HepG2 (cell line): Measurements from ENCODE around the gene FAT1. TPM values are rescaled to one million over a fixed set of nuclear protein-coding genes. Genes with fewer than 3 reads are reported as not detected.
A peak's percentile ranks its signal among the peaks of the same experiment; 100 is the strongest.

ENCODE experiments used
- ATAC-seq: fragments of 200-7000 bp; cut with Tn5 transposase; 3 replicates; pipeline ENCODE4 v1.9.1; 2020; ENCODE audit warnings: mild to moderate bottlenecking, moderate library complexity
- BruUV-seq: library from RNA; stranded (reverse); fragments of 400-500 nt; replicated peaks from 2 replicates; lab custom pipeline; 2021; lab: Mats Ljungman, UMichigan
- CTCF ChIA-PET: fragments of 300-600 bp; formaldehyde crosslinking; extraction: SDS; loops from one replicate; lab custom pipeline; 2021; ENCODE audit warnings: low total read pairs, inconsistent platforms, low intra/inter-chr PET ratio; lab: Yijun Ruan, JAX
- POLR2A ChIA-PET: fragments of 350-600 bp; sonication (Branson Sonifier 250); formaldehyde crosslinking; loops from one replicate; lab custom pipeline; 2020; ENCODE audit warnings: antibody characterized with exemption, inconsistent platforms; lab: Yijun Ruan, JAX
- DNase-seq: peaks from one replicate; pipeline ENCODE4 v3.0.0-alpha.2; 2015; ENCODE audit warnings: low spot score
- FAIRE-seq: peaks from 3 replicates; lab custom pipeline; 2011; peaks lifted over from hg19 to GRCh38; lab: Jason Lieb, UNC
- H2AFZ ChIP-seq: one replicate; pipeline ENCODE4 v1.6.1; 2011; ENCODE audit warnings: low read length, inconsistent platforms
- H3K27ac ChIP-seq: fragments of 300-600 bp; 3 replicates; pipeline ENCODE4 v1.8.0; 2011; ENCODE audit warnings: mixed run types, mild to moderate bottlenecking, mixed read lengths, low read length, inconsistent platforms; ENCODE audit not compliant: insufficient read depth; ENCODE audit errors: extremely low read length
- H3K27me3 ChIP-seq, 2 experiments: fragments of 200-600 bp in 1 of 2; 2 replicates in 1 of 2; 3 replicates in 1 of 2; pipeline versions ENCODE4 v1.6.0 to v1.8.0; 2011; ENCODE audit warnings: low read length in 2 of 2, mild to moderate bottlenecking in 2 of 2, moderate library complexity in 2 of 2, inconsistent platforms in 1 of 2; ENCODE audit not compliant: insufficient read depth in 2 of 2, control insufficient read depth in 1 of 2
- H3K36me3 ChIP-seq, 2 experiments: fragments of 200-600 bp in 1 of 2; replicated peaks in 1 of 2; 2 replicates in 1 of 2; 3 replicates in 1 of 2; pipeline versions ENCODE4 v1.5.1 to v1.8.0; 2011; ENCODE audit warnings: low read length in 2 of 2, inconsistent platforms in 1 of 2; ENCODE audit not compliant: insufficient read depth in 2 of 2, control insufficient read depth in 1 of 2
- H3K4me1 ChIP-seq: 2 replicates; pipeline ENCODE4 v1.5.1; 2012; ENCODE audit warnings: low read length, inconsistent platforms; ENCODE audit not compliant: insufficient read depth
- H3K4me2 ChIP-seq: 2 replicates; pipeline ENCODE4 v1.6.0; 2011; ENCODE audit warnings: low read depth, low read length, inconsistent platforms
- H3K4me3 ChIP-seq, 3 experiments: fragments of 200-600 bp in 1 of 3; sonication (generic), shearing (Covaris generic) in 1 of 3; replicated peaks in 1 of 3; 2 replicates each; pipeline ENCODE4 v1.5.1; 2011 to 2016; ENCODE audit warnings: low read length in 3 of 3, inconsistent platforms in 2 of 3, low read depth in 2 of 3, mild to moderate bottlenecking in 2 of 3, control low read depth in 1 of 3, mixed read lengths in 1 of 3; ENCODE audit not compliant: insufficient read depth in 1 of 3
- H3K79me2 ChIP-seq: one replicate; pipeline ENCODE4 v1.6.1; 2011; ENCODE audit warnings: low read length, inconsistent platforms; ENCODE audit not compliant: insufficient read depth
- H3K9ac ChIP-seq: 2 replicates; pipeline ENCODE4 v1.6.0; 2011; ENCODE audit warnings: mild to moderate bottlenecking, low read depth, low read length, inconsistent platforms; ENCODE audit not compliant: insufficient read depth
- H3K9me3 ChIP-seq: 2 replicates; pipeline ENCODE4 v1.5.1; 2012; ENCODE audit warnings: mild to moderate bottlenecking, low read length
- H4K20me1 ChIP-seq: 2 replicates; pipeline ENCODE4 v1.6.0; 2011; ENCODE audit warnings: inconsistent platforms, mild to moderate bottlenecking, low read length, moderate library complexity; ENCODE audit not compliant: insufficient read depth
- EZH2 ChIP-seq: conservative IDR thresholded peaks from 2 replicates; pipeline ENCODE4 v1.6.1; 2012; ENCODE audit warnings: mild to moderate bottlenecking, low read depth, low read length, moderate library complexity
- HDAC6 ChIP-seq: fragments of 200-600 bp; sonication (generic); IDR thresholded peaks from 2 replicates; pipeline ENCODE4 v1.7.0; 2017; ENCODE audit warnings: mild to moderate bottlenecking, antibody characterized with exemption, low read length, low read depth
- KDM5A ChIP-seq: fragments of 200-600 bp; sonication (generic); IDR thresholded peaks from 2 replicates; pipeline ENCODE4 v1.7.0; 2018; ENCODE audit warnings: antibody characterized with exemption, mild to moderate bottlenecking, low read length, borderline replicate concordance
- POLR2A ChIP-seq, 2 experiments: IDR thresholded peaks; 2 replicates each; pipeline ENCODE4 v1.6.1; 2011; ENCODE audit warnings: low read depth in 2 of 2, low read length in 2 of 2, mild to moderate bottlenecking in 1 of 2, moderate library complexity in 1 of 2; ENCODE audit not compliant: insufficient read depth in 1 of 2
- POLR2AphosphoS5 ChIP-seq: IDR thresholded peaks from 2 replicates; pipeline ENCODE4 v1.6.1; 2012; ENCODE audit warnings: low read depth, low read length
- SIN3B ChIP-seq: fragments of 150-350 bp; IDR thresholded peaks from 2 replicates; pipeline ENCODE4 v1.6.1; 2014; ENCODE audit warnings: low read length
- SMAD3 ChIP-seq: sonication (generic); formaldehyde crosslinking; IDR thresholded peaks from 2 replicates; pipeline ENCODE4 v1.4.0; 2020; ENCODE audit warnings: missing genetic modification reagents
- TCF7 ChIP-seq: sonication (generic); IDR thresholded peaks from 2 replicates; pipeline ENCODE4 v1.6.1; 2016; ENCODE audit warnings: antibody characterized with exemption, low read depth
- ZMYM4 ChIP-seq: sonication (generic); formaldehyde crosslinking; IDR thresholded peaks from 2 replicates; pipeline ENCODE4 v1.8.1; 2023; ENCODE audit warnings: mild to moderate bottlenecking, missing genetic modification reagents
- ZNF264 ChIP-seq: sonication (generic); formaldehyde crosslinking; IDR thresholded peaks from 2 replicates; pipeline ENCODE4 v1.4.0; 2020; ENCODE audit warnings: missing genetic modification reagents
- ZNF747 ChIP-seq: sonication (generic); formaldehyde crosslinking; IDR thresholded peaks from 2 replicates; pipeline ENCODE4 v1.8.1; 2023; ENCODE audit warnings: missing genetic modification reagents, mild to moderate bottlenecking, borderline replicate concordance
- WGBS: methylation state at CpG from one replicate; pipeline ENCODE4 v1.1.6; 2017; ENCODE audit warnings: low lambda C conversion rate; 5-methylcytosine and 5-hydroxymethylcytosine counted together
- in situ Hi-C: cut with HindIII; loops from 2 replicates; pipeline ENCODE4 v1.10.0; 2017; ENCODE audit warnings: low pct_unique_long_range_greater_than_20kb; ENCODE audit not compliant: extremely low pct_ligation_motif_present
- intact Hi-C: fragments of 100-400 bp; cut with micrococcal nuclease; formaldehyde crosslinking; loops from one replicate; pipeline ENCODE4 v1.10.0; 2022; ENCODE audit not compliant: unreplicated experiment
- polyA plus RNA-seq, 8 experiments: library from polyadenylated mRNA; depleted of rRNA in 3 of 8; stranded (reverse) in 7 of 8; unstranded in 1 of 8; fragments of >200 nt; fragmentation: Illumina TruSeq in 4 of 8; extraction: Trizol in 4 of 8; gene quantifications; 2 replicates each; pipeline versions ENCODE4 v1.2.1 to v1.2.3, GENCODE V29; 2011 to 2016; ENCODE audit warnings: low read depth in 4 of 8, missing spikeins in 1 of 8, mixed read lengths in 1 of 8; ENCODE audit not compliant: insufficient read depth in 1 of 8
- total RNA-seq, 5 experiments: library from RNA; depleted of rRNA; stranded (reverse); fragments of >200 nt; fragmentation: Illumina TruSeq; extraction: Trizol; gene quantifications; 2 replicates each; pipeline ENCODE4 v1.2.3, GENCODE V29; 2016; ENCODE audit warnings: low read depth in 1 of 5
- TF ChIP-seq, protein P1 (sequence below): sonication (generic); formaldehyde crosslinking; IDR thresholded peaks from 2 replicates; pipeline ENCODE4 v1.9.0; 2021; ENCODE audit warnings: missing genetic modification reagents, borderline replicate concordance
- TF ChIP-seq, protein P2 (sequence below): sonication (generic); formaldehyde crosslinking; IDR thresholded peaks from 2 replicates; pipeline ENCODE4 v1.5.0; 2020; ENCODE audit warnings: missing genetic modification reagents
- TF ChIP-seq, protein P3 (sequence below): sonication (generic); formaldehyde crosslinking; IDR thresholded peaks from 2 replicates; pipeline ENCODE4 v1.9.0; 2022; ENCODE audit warnings: low read depth, missing genetic modification reagents

The FAT1 gene
- total and polyA plus RNA-seq, 2 of the 13 experiments (the other 11 are each of a cell fraction or from before 2014, with no cell fraction given), result 185 to 216 TPM

DNA sequence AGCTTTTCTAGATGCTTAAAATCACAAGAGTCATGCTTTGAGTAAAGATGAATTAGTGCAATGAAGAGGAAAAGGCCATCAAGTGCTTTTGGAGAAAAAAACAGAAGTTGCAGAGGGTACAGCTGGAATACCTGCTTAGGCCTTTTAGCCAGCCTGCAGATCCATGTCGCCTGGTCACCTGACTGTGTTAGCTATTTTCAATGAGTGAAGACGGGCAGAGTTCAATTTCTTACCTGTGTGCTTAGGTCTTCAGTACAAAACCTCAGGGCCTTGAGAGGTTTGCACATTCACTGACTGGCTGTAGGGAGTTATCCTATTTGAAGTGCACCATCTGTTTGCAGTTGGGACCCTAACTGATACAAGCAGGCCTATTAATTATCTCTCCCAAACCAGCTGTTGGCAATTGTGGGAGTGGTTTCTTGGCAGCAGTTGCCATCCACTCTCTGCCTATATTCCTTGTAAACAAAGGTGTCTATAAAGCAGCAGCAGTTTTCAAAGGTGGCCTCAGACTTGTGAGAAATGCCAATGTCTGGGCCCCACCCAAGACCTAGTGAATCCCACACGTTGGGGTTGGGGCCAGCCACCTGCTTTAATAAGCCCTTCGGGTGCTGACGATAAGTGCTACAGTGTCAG, 16.3 kb upstream of the FAT1 start:
- no peaks in the 10 kb centered on the region for H3K27me3 ChIP-seq
- no peak; the same call in 1 of the 3 replicates for ATAC-seq
- BruUV-seq, result no TSS peak
- H4K20me1 ChIP-seq, result no peaks in the 10 kb centered on the region
- no peak for TF ChIP-seq POLR2A (IDR thresholded peaks at IDR 0.05; ENCODE audit: insufficient read depth in 1 of 2, low read depth in 2 of 2, low read length in 2 of 2)
- 0 out of 2 replicates have a peak, but pooled peaks have one; percentile 34 for TF ChIP-seq ZMYM4 (CRISPR knock-in tag)
- no peak overlapping the region for H2AFZ ChIP-seq
- no peak overlapping the region for H3K9ac ChIP-seq
- H3K4me2 ChIP-seq, result peak overlapping the region; percentile 31; the same call in 1 of the 2 replicates
- H3K27ac ChIP-seq, result no peak overlapping the region
- in situ Hi-C loops, result loop anchor here (25.0 kb wide), 1 partner anchor 197 kb away; no protein-coding TSS in a partner anchor
- H3K79me2 ChIP-seq, result no peaks in the 10 kb centered on the region
- no peak overlapping the region for H3K4me3 ChIP-seq
- FAIRE-seq, result no peak
- WGBS, result 59% methylated on average over 2 of the region's 5 CpGs
- POLR2A ChIA-PET, result interaction anchor here (1.4 kb wide), 1 partner anchor 16 kb away, joined by 4 read pairs; the partner anchor contains the start of gene FAT1
- DNase-seq, result no peak
- intact Hi-C loops, result no loop called here
- CTCF ChIA-PET, result no interaction called here
- H3K4me1 ChIP-seq, result peaks cover 49% of the 10 kb centered on the region
- no peaks in the 10 kb centered on the region for H3K9me3 ChIP-seq
- no peaks in the 10 kb centered on the region for H3K36me3 ChIP-seq

GRCh38 chr4:186739317-186739716, 15.7 kb upstream of the FAT1 start:
- Histone ChIP-seq H3K27ac (no peak overlapping the region), H3K79me2 (no peaks in the 10 kb centered on the region), H3K9ac (no peak overlapping the region), H3K9me3 (no peaks in the 10 kb centered on the region), H2AFZ (no peak overlapping the region), H3K4me1 (peaks cover 55% of the 10 kb centered on the region), H4K20me1 (no peaks in the 10 kb centered on the region), H3K4me2 (no peak overlapping the region), H3K27me3 (no peaks in the 10 kb centered on the region), H3K36me3 (no peaks in the 10 kb centered on the region), H3K4me3 (no peak overlapping the region)
- ATAC-seq, result no peak
- in situ Hi-C loops (loop anchor here (25.0 kb wide), 1 partner anchor 198 kb away; no protein-coding TSS in a partner anchor), intact Hi-C loops (no loop called here)
- WGBS, result 94% methylated on average over 9 of the region's 9 CpGs
- BruUV-seq, result no TSS peak
- POLR2A ChIA-PET, result interaction anchor here (1.4 kb wide), 1 partner anchor 15 kb away, joined by 4 read pairs; the partner anchor contains the start of gene FAT1
- no peak for FAIRE-seq
- CTCF ChIA-PET, result no interaction called here
- DNase-seq, result no peak
- TF ChIP-seq POLR2AphosphoS5 (no peak), ZMYM4 (CRISPR knock-in tag) (no peak), SMAD3 (CRISPR knock-in tag) (no peak), HDAC6 (no peak), ZNF264 (CRISPR knock-in tag) (no peak), TCF7 (no peak), SIN3B (no peak), KDM5A (no peak), ZNF747 (no peak), EZH2 (no peak)
- TF ChIP-seq, protein P1, sequence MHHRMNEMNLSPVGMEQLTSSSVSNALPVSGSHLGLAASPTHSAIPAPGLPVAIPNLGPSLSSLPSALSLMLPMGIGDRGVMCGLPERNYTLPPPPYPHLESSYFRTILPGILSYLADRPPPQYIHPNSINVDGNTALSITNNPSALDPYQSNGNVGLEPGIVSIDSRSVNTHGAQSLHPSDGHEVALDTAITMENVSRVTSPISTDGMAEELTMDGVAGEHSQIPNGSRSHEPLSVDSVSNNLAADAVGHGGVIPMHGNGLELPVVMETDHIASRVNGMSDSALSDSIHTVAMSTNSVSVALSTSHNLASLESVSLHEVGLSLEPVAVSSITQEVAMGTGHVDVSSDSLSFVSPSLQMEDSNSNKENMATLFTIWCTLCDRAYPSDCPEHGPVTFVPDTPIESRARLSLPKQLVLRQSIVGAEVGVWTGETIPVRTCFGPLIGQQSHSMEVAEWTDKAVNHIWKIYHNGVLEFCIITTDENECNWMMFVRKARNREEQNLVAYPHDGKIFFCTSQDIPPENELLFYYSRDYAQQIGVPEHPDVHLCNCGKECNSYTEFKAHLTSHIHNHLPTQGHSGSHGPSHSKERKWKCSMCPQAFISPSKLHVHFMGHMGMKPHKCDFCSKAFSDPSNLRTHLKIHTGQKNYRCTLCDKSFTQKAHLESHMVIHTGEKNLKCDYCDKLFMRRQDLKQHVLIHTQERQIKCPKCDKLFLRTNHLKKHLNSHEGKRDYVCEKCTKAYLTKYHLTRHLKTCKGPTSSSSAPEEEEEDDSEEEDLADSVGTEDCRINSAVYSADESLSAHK, result no peak
- TF ChIP-seq, protein P2, sequence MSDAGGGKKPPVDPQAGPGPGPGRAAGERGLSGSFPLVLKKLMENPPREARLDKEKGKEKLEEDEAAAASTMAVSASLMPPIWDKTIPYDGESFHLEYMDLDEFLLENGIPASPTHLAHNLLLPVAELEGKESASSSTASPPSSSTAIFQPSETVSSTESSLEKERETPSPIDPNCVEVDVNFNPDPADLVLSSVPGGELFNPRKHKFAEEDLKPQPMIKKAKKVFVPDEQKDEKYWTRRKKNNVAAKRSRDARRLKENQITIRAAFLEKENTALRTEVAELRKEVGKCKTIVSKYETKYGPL (CRISPR knock-in tag), result no peak
- TF ChIP-seq, protein P3, sequence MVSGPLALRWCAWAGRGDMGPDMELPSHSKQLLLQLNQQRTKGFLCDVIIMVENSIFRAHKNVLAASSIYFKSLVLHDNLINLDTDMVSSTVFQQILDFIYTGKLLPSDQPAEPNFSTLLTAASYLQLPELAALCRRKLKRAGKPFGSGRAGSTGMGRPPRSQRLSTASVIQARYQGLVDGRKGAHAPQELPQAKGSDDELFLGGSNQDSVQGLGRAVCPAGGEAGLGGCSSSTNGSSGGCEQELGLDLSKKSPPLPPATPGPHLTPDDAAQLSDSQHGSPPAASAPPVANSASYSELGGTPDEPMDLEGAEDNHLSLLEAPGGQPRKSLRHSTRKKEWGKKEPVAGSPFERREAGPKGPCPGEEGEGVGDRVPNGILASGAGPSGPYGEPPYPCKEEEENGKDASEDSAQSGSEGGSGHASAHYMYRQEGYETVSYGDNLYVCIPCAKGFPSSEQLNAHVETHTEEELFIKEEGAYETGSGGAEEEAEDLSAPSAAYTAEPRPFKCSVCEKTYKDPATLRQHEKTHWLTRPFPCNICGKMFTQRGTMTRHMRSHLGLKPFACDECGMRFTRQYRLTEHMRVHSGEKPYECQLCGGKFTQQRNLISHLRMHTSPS, result no peak
